ENCODE data around the gene CFAP45.
"Not testable (repeated sequence)": the region's sequence is repeated elsewhere in the genome, so short reads cannot be mapped to it uniquely, and the experiment has no call there.

The CFAP45 gene

DNA sequence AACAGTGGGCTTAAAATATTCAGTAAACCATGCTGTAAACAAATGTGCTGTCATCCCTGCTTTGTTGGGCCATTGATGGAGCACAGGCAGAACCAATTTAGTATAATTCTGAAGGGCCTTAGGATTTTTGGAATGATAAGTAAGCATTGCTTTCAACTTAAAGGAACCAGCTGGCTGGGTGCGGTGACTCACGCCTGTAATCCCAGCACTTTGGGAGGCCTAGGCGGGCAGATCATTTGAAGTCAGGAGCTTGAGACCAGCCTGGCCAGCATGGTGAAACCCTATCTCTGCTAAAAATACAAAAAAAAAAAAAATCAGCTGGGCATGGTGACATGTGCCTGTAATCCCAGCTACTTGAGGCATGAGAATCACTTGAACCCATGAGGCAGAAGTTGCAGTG is 4.1 kb upstream of the CFAP45 start:
- DNase-seq, result not testable (repeated sequence)

DNA sequence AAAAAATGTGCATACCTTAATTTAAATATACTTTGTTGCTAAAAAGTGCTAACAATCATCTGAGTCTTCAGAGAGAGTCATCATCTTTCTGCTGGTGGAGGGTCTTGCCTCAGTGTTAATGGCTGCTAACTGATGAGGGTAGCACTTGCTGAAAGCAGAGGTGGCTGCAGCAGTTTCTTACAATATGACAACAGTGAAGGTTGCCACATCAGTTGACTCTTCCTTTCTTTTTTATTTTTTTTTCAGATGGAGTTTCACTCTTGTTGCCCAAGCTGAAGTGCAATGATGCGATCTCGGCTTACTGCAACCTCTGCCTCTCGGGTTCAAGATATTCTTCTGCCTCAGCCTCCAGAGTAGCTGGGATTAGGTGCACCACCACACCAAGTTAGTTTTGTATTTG is 2.6 kb upstream of the CFAP45 start:
- DNase-seq, result no peak

DNA sequence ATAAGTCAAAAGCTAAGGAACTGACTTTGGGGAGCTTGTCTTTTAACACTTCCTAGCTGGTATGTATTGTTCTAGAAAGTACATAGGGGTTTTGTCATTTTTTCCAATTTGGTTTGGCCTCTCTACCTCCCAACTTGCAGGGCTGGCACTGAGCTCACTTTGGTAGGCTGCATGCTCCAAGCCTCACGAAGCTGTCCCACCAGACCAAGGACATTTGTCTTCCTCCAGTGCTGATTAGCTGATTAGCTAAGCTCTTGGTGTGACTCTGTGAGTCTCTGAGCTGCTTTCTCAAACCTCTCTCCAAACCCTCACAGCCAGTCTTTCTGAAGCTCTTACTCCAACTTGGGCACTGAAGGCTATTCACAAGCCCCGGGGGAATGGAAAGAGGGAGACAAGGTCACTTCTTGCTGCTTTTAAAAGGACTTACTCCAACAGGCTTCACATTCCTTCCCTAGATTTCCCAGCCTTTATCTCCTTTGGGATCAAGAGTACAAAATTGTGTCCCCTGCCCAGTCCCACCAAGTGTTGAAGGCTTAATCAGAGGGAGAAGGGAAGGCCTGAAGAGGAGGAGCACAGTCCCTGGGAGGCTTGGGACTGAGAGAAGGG is 893 bp upstream of the CFAP45 start:
- no peak for DNase-seq

DNA sequence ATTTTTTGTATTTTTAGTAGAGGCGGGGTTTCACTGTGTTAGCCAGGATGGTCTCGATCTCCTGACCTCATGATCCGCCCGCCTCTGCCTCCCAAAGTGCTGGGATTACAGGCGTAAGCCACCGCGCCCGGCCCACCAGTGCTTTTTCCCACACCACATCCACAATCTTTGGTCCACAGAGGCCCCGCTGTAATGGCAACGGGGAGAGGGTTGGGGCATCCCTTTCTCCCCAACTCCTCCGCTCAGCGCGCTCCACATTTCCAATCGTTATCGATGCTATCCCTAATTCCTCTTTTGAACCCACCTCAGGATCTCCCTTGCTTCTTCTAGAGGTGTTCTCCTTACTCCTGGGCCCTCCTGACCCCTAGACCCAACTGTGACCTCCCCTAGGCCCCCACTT is 331 bp downstream of the CFAP45 start:
- DNase-seq, result not testable (repeated sequence)

DNA sequence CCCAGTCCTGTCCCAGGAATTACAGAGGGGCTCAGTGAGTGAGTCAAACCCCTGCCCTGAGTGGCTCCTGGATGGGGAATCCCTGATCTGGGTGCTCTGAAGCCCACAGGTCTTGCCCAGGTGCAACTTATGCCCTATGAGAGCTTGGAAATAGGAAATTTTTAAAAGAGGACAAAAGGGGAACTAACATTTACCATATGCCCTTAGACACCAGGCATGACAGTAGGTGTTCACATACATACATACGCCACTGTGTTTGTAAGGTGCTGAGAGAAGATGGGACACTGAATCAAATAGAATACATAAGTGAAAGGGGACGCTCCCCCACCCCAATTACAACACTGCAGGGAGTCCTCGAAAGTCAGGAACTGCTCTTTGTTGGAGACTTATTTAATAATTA is 1.4 kb downstream of the CFAP45 start:
- DNase-seq, result no peak

DNA sequence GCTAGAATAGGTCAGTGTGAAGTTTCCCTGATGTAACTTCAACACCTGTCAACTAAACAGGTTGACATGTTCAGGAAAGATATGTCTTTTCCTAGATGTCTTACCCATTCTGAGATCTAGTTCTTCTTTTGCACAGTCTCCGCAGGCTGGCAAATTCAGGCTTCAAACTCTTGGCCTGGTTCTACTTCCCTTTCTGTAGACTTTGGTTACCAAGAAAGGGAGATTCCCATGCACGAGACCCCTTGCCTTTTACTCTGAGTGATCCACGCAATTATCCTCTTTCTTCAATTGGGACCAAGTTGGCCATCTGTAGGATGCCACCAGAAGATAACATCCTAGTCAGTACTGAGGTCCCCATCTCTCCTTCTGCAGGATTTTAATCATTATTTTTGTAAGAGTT is 2.0 kb downstream of the CFAP45 start:
- DNase-seq, result no peak

DNA sequence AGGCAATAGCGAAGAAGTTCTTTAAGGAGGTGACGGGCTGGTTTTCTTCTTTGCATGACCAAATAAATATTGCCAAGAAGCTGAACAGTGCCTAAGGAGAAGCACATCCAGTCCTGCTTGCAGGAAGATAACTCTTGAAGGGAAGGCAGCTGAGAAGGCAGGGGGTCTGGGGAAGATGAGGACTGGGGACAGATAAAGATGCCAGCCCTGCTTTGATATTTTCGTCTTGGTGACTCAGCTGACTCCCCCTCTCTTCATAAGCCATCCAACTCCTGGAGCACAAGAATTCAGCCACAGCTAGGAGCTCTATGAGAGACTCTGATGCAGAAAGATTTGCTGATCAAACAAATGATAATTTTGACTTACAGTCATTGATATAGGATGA is 3.4 kb downstream of the CFAP45 start:
- DNase-seq, result no peak

DNA sequence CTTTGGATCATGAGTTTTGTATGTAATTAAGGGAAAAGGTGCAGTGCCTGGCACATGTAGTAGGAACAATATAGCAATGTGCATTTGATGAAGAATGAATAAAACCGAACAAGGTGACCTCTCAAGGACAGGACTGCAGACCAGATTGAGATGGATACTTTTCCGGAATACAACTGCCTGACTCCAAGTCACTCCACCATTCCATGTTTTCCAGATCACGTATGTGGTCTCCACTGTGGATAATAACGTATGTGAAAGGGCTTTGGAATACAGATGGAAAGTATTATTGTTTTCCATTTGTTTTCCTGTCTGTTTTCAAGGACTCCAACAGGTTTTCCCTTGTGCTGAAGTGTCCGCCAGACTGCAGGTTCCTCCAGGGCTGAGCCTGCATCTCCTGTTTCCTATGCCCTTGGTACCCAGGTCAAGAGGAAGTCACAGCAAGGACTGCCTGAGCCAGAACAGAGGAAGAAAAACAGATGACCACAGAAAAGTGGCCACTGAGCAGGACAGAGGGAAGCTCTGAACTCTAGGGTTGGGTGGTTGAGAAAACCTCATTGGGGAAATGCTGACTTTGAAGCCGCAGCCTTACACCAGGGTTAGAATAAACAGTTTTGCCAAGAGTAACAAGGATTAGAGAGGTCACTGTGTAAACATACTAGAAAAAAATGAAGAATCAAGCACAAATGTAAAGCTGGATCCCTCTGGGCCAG is 4.0 kb downstream of the CFAP45 start:
- DNase-seq, result no peak

DNA sequence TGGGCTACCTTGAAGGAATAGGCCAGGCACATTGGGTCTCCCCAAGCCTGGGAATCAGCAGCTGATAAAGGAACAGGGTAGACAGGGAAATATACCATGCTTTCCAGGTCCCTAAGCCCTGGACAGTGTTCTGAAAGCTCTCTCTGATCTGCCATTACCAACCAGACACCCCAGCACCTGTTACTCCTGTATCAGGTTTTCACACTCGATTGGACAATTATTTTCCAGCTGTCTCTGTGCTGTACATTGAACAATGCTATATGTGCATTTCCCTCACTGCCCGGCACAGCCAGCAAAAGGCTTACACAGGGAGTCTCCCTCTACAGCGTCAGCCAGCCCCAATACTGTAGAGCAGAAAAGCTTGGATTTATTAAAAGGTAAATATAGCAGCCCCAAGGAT is 4.7 kb downstream of the CFAP45 start:
- DNase-seq, result no peak

DNA sequence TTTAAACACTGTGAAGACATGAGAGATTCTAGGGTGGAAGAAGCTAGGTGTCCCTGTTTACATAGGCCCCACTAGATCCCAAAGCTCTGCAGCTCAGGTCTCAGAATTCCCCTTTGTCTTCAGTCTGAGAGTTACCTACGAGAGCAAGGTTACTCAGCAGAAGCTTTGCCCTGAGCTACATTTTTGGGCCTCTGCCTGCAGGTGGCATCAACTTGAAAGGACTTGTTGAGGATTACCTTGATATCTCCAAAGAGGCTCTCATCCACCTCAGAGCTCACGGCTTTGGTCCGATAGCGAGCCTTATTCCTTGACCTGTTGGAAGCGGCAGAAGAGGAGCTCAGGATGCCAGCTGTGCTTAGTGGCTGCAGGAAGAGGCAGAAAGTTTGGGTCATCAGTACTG is 7.0 kb downstream of the CFAP45 start:
- no peak for DNase-seq

DNA sequence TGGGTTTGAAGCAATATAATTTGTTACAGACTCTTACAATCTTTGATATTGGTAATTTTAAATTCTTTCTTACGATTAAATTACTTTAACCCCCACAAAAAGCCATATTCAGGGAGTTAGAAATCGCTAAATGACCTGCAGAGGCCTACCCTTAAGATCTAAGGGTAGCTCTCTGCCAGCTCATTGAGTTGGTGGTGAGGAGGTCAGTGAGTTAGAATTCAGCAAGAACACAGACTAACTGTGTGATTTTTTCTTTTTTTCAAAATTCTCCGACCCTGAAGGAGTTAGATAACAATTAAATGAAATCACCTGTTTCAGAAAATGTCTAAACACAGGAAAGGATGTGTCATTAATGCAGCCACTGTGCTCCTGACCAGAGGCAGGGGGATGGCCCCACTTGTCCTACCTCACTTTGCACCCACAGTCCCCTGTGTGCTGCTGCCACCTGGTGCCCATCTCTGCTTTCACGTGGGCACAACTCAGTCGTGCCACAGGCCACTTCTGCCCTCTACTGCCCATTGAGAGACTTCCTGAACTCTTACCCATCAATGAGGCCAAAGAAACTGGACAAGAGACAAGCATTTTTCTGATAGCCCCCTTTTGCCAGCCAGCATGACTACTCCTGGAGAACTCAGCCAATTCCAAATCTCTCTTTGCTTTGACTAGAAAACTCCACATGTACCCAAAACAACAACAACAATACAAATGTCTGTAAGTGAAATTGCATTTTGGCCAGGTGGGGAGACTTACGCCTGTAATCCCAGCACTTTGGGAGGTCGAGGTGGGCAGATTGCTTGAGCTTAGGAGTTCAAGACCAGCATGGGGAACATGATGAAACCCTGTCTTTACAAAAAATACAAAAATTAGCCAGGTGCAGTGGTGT is 8.4 kb downstream of the CFAP45 start:
- DNase-seq, result peak; percentile 79

DNA sequence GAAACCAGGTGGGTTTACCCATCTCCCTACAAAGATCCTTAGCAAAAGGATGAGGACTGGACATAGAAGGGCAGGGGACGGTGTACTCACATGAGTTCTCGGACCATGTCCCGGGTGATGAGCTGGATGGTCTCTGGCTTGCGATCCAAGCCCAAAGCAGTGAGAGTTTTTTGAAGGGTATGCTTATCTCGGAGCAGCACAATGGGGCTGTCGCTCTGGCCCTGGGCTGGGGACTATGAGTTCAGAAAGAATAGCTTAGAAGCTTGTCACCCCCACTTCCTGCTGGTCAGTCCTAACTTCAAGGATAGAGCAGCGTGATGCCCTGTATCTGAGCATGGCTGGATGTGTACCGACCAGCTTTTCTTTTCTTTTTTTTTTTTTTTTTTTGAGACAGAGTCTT is 9.6 kb downstream of the CFAP45 start:
- no peak for DNase-seq

DNA sequence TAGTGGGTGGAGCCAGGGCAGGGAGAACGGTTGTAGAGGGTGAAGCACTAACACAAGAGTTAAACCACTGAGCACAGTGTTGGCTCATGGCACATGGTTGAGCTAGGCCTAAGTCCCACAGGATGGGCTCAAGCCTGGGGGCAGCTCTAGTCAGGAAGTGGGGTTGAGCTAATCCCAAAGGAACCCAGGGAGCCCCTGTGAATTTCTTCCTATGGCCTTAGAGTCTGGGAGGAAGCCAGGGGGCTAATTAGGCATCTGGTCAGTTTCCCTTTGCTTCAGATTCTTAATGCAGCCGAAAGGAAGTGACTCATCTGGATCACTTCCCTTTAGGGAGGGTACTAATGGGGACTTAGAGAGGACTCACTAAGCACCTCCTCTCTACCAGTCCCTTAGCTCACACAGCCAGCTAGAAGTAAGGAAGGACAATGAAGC is 10.1 kb downstream of the CFAP45 start:
- DNase-seq, result no peak

DNA sequence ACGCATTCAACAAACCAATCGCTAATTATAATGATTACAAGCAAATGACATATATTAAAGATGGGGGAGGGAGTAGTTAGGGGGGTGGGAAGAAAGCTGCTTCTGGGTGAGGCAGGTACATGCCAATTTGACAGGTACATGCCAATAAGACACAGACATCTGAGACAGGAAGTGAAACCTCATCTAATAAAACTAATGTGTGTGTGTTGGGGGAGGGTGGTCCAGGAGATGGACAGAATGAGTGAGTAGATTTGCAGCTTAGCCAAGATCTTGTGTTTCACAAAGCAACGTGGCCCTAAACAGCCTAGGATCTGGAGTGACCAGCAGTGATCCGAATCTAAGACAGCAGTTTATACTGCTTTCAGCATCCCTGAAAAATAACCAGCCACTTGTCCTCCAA is 10.8 kb downstream of the CFAP45 start:
- no peak for DNase-seq

DNA sequence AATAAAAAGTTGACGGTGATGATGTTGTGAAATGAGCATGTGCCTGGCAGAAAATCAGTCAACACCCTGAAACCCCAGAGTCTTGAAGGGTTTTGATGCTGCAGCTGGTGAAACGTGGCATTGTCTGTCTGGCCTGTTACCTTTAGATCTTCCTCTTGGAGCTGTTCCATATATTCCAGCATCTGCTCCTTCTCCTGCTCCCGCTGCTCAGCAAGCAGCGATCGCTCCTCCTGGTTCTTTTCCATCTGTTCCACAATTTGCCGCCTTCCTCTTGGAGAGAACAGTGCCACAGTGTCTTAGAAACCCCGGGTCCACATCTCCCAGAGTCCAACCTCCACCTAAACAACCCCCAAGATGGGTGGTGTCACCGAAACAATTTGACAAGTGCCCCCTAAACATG is 15.7 kb downstream of the CFAP45 start:
- no peak for DNase-seq

DNA sequence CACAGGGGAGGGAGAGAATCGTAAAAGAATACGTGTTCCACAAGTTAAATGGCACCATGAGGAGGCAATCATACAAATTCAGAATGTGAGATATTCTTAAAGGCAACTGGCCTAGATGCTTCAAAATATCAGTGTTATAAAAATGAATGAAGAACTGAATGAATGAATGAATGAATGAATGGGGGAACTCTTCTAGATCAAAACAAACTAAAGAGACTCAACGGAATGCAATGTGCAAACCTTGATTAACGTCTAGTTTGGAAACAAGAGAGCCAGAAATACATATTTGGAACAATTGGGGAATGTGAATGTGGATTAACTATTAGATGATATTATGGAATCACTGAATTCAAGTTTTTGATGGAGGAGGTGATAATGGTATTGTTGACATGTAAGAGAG is 16.8 kb downstream of the CFAP45 start:
- no peak for DNase-seq

DNA sequence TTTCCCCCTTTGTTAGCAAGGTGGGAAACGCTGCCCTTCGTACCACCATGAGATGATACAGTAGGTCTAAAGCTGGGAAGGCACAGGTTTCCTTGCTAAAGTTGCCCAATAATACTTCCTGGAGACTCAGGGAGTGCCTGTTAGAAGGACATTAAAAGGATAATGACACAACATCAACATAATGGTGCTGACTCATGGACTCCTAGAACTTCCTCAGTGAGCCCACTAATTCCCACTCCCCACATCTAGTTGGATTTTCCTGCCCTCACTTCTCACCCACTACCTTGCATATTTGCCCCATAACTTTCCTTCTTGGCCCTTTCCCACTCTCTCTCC is 17.5 kb downstream of the CFAP45 start:
- no peak for DNase-seq

DNA sequence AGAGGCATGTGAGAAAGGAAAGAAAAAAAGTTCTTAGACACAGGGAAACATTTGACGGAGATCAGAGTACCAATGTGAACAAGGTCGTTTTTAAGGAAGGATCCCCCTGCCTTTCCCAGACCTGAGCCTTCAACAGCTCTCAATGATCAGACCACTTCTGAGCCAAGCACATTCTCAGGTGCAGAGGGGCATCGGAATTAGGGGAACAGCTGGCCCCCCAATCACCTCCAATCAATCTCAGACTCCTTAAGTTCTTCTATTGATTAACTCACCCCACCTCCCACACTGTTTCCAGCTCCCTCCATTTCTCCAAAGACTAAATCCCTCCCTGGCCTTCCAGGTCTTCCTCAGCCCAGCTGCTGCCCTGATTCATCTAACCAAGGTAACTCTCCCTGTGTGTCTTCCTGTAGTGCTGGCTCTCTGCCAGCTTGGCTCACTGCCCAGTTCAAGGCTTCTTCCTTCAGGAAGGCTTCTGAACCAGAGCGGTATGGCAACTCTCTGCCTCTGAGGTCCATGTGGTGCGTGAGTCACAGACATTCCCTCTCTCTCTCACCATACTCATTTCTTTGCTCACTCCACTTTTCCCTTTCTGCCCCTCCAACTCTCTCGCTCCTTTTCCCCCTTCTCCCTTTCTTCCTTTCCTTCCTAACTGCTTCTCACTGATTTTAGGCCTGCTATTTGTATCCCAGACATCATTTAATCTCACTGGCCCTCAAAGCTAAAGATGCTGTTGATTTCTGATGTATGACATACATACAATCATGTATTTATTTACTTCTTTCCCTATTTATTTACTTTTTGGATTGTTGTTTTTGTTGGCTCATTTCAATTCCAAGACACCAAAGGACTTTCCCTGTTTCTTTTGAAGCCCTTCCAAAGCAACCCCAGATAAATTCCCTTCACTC is 18.1 kb downstream of the CFAP45 start:
- no peak for DNase-seq

DNA sequence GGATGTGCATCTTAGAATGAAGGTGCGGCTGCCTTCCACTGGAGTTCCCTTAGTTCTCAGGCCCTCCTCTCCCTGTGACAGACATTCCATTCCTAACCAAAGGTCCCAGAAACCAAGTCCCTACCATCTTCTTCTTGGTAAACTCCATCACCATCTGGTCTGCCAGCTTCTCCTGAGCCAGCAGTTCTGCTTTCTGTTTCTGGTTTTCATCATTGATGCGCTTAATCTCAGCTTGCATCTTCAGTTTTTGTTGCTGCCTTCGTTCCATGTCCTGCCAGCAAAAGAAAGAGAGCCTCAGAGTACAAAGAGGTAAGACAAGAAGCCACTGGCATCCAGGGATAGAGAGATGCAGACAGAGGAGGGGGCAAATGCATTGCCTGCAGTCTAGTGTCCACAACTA is 19.5 kb downstream of the CFAP45 start:
- no peak for DNase-seq

DNA sequence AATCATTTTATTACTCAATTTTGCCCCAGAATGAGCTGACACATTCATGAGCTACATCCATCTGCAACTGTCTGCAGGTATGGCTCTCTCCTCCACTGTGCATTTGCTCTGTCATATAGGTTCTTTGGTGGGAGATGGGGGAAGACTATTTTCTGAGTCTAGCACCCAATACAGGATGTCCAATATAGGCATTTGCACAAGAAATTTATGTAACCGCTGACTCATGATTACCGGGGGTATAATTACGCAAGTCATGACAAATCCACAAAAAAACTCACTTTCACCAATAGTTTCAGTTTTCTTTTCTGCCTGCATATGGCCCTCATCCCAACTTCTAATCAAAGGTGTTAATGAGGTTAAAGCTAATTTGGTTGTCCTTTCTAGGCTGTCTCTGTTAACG is 20.0 kb downstream of the CFAP45 start:
- DNase-seq, result no peak

DNA sequence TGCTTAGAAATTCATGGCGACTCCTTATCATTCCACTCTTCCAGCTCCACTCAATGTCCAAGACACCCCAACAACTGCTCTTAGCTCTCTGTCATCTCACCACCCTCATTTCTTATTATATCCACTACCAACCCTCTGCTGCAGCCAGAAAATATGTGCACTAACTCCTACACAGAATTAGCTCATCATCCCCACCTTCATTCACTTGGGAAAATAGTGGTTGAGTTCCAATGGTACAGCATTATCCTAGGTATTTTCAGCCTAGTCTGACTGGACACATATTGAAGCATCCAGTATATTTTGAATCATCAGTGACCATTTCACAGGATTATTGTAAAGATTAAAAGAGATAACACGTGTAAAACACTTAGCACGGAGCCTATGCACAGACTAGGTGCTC is 20.8 kb downstream of the CFAP45 start:
- DNase-seq, result no peak

DNA sequence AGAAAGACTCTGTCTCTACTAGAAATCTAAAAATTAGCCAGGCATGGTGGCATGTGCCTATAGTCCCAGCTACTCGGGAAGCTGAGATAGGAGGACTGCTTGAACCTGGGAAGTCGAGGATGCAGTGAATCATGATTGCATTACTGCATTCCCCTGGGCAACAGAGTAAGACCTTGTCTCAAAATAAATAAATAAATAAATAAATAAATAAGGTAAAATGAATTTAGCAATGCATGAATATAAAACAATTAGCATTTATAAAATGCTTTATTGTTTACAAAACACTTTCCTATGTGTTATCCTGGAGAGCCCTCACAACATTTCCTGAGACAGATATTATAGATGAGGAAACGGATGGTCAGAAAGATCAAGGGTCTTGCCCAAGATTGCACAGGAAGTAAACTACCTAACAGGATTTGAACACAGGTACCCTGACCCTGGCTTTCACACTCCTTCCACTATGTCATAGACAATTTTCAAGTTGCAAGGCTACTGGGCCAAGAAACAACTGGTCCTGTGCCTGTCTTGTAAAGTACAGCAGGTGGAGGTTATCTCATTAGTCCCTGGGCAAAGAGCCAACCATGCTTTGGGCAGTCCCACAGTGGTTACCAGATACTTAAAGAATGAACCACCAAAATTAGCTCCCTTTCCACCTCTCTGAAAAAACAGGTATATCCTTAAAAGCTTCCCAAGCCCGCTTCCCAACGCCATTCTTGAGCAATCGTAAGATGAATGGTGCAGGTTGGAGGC is 22.1 kb downstream of the CFAP45 start:
- no peak for DNase-seq
